HG03108 (cell line): ENCODE data around the gene KRTAP10-8.
"Not testable (repeated sequence)": the region's sequence is repeated elsewhere in the genome, so short reads cannot be mapped to it uniquely, and the experiment has no call there.

Experiments
- ATAC-seq: cut with Tn5 transposase; IDR thresholded peaks from one replicate; pipeline ENCODE4 v1.9.1; 2021; ENCODE audit warnings: moderate library complexity; ENCODE audit not compliant: unreplicated experiment

Gene KRTAP10-8, protein sequence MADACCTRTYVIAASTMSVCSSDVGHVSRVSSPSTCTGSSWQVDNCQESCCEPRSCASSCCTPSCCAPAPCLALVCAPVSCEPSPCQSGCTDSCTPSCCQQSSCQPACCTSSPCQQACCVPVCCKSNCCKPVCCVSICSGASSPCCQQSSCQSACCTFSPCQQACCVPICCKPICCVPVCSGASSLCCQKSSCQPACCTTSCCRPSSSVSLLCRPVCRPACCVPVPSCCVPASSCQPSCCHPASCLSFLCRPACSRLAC

DNA sequence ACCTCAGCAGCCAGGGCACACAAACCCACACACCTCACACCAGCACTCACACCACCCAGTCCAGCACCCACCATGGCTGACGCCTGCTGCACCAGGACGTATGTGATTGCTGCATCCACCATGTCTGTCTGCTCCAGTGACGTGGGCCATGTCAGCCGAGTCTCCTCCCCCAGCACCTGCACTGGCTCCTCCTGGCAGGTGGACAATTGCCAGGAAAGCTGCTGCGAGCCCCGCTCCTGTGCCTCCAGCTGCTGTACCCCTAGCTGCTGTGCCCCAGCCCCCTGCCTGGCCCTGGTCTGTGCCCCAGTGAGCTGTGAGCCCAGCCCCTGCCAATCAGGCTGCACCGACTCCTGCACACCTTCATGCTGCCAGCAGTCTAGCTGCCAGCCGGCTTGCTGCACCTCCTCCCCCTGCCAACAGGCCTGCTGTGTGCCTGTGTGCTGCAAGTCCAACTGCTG, at the start of gene KRTAP10-8:
Gene KRTAP10-8, plus strand, starts transcription at position 51 of the 458 bp plus-strand sequence. Its CDS starts 22 bp downstream, at position 73.
- ATAC-seq = no peak

DNA sequence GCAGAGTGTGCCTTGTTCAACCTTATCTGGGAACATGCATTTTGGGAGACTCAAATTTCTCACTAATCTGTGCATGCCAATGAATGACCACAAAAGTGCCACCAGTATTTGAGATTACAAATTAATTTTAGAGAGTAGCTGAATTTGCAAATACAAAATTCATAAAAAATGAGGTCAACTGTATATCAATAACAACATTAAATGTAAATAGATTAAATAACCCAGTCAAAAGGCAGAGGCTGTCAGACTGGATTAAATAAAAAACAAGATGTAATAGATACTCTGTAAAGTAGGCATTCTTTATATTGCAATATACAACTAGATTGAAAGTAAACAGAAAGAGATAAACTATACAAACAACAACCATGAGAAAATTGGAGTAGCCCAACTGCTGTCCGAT, 47.8 kb upstream of the KRTAP10-8 start:
- ATAC-seq = no peak

DNA sequence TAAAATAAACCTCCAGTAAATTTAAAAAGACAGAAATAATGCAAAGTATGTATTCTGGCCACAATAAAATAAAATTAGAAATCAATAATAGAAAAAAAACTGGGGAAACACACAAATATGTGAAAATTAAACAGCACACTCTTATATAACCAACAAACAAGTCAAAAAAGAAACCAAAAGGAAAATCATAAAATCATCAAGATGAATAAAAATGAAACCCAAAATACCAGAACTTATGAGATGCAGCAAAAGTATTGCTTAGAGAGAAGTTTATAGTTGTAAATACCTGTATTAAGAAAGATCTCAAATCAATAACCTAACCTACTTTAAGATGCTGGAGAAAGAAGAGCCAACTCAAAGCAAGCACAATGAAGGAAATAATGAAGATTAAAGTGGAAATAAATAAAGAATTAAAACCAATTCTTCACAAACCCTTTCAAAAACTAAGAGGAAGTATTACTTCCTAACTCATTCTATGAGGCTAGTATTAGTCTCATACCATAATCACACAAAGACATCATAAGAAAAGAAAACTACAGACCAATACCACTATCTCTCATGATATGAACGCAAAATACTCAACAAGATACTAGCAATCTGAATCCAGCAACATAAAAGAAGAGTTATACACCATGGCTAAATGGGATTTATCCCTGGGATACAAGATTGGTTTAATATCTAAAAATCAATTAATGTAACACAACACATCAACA, 46.8 kb upstream of the KRTAP10-8 start:
- no peak for ATAC-seq

DNA sequence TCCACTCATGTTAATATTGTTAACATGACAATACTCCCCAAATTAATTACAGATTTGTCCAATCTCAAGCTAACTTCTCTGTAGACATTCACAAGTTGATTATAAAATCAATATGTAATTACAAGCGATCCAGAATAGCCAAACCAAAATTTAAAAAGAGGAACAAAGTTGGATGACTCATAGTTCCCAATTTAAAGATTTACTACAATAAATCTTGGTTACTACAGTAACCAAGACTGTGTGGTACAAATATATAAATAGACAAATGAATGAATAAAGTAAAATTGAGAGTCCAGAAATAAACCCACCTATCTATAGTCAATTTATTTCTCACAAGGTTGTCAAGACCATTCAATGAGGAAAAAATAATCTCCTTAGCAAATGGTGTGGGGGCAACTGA, 45.5 kb upstream of the KRTAP10-8 start:
- no peak for ATAC-seq

DNA sequence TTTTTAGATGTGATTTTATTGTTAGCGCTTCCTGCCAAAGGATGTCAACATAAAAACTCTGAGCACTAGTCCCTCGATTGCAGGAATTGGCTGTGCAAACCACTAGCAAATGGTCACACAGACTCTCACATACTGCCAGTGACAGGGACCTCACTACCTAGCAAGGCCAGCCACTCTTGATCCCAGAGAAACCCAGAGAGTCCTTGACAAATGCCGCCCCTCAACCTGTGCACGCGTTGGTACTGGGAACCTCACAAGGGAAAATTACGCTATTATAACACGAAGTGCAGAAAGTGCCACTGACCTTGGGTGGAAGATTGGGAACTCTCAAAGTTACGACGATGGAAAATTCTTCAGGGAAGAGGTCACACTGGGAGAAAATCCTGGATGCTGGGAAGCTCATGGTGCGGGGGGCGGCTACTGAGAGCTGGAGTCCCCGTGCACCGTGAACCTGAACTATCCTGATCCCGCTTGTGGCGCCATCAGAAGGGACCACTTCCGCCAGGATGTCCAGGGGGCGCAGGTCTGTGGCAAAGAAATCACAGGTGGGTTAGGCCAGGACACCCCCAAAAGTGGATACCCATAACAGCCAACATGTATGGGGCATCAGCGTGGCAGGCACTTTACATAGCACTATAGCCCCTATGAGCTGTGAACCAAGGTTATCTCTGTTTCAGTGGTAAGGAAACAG, 44.3 kb upstream of the KRTAP10-8 start:
- ATAC-seq = no peak

- ATAC-seq = no peak
These were observed 43.6 kb upstream of the KRTAP10-8 start for GRCh38 chr21:44568261-44568660.

DNA sequence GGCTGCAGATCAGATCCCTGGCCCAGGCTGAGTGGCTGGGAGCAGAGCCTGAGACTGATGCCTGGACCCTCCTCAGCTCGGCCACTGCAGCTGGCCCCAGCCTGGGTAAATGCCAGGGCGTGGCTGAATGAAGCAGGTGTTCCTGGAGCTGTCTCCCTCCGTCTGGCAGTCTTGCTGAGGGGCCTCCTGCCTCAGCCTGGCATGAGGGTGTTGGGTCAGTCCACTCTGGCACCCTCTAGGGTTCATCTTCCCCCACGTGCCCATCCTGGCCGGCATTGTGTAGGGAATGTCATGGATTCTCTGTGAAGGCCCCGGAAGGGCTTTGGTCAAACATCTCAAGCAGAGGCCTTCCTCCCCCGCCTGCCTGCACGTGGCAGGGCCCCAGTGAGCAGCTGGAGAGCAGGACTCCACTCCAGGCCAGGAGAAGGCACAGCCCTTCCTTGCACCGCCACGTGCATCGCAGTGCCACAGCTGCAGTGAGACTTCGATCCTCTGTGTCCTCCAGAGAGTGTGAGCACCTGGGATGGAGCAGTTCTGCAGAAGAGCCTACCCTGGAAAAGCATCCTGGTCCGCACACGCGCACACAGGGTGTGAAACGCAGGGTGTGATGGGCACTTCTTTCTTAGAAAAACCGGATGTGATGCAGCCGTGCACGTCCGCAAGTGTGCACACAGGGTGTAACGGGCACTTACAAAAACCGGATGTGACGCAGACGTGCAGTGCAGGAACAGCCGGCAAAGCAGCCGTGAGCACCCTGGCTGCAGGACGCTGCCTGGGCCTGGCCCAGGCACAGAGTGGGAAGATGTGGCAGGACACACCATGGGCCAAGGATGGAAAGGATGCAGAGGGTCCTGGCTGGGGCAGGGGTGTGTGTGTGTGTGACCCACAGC, 43.0 kb upstream of the KRTAP10-8 start:
- ATAC-seq = no peak

DNA sequence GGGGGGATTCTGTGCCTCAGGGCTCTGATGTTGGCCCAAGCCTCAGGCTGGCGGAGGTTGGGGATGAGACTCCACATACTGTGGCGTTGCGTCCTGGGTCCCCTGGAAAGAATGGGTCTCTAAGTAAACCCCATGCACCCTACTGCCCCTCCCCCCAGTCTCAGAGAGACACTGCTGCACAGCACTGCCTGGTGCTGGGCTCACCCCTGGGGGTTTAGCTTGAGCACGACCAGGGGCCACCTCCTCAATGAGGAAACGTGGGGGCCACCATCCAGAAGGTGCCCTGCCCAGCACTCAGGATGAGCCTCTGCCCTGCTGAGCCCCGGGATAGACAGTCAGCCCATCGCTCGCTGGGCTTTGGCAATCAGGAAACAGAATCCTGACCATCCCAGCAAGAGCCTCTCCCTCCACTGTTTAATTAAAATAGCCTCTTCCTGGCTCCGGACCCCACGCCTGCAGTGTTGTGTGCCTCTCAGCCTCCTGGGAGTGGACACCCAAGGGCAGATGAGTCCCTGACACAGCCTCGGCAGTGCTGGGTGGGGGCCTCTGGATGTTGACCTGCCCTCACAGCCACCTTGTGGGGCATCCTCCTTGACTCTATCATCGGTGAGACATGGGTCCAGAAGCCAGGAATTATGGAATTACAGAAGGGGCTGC, 41.9 kb upstream of the KRTAP10-8 start:
- no peak for ATAC-seq

DNA sequence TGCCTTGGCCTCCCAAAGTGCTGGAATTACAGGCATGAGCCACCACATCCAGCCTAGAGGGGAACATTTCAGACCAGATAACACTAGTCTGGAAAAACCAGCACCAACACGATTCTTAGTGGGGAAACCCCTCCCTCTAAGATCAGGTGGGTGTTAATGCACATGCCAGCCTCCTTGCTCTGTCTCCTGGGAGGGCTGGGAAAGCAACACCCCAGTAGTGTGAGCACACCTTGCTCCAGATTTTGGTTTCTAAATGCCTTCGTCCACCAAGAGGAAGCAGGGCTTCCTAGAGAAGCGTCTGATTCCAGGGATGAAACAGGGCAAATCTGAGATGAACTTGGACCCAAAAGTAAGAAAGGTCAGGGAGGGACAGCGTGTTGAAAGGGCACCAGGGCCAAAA, 40.6 kb upstream of the KRTAP10-8 start:
- ATAC-seq = no peak

GRCh38 chr21:44571844-44572782, 39.8 kb upstream of the KRTAP10-8 start:
- no peak for ATAC-seq

DNA sequence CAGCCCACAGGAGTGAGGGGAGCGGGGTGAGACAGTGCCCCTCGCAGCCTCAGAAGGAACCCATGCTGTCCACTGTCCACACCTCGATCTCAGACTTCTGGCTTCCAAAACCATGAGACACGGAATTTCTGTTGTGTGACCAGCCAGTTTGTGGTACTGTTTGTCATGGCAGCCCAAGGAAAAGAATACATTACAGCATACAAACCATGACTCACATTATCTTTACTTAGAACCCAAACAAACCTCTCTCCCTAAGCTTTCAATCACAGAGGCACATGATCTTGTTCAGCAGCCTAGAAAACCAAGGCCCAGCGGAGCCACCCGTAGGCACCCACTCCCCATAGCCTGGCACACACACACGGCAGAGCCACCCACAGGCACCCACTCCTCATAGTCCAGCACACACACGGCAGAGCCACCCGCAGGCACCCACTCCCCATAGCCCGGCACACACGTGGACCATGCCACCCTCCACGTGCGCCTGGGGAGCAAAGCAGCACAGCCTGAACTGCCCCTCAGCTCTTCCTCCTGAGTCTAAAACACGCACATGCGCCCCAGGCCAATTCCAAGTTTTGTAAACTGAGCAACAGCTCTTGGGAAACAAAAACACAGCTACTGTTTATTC, 38.8 kb upstream of the KRTAP10-8 start:
- ATAC-seq = no peak

- not testable (repeated sequence) for ATAC-seq
These were observed 38.0 kb upstream of the KRTAP10-8 start, which contains the start of gene KRTAP10-4 for GRCh38 chr21:44573630-44574456. Gene KRTAP10-4, plus strand, starts transcription at chr21:44573729. Its CDS starts 30 bp downstream, at chr21:44573759.

GRCh38 chr21:44574457-44575306, 37.2 kb upstream of the KRTAP10-8 start:
- ATAC-seq = no peak

GRCh38 chr21:44575307-44576024, 36.4 kb upstream of the KRTAP10-8 start:
- no peak for ATAC-seq

GRCh38 chr21:44576025-44576420, 35.9 kb upstream of the KRTAP10-8 start:
- ATAC-seq = no peak

GRCh38 chr21:44578371-44579055, 33.4 kb upstream of the KRTAP10-8 start:
- ATAC-seq = no peak
